Fibroblast of villous mesenchyme (primary cell): ENCODE measurements around the gene MAGI2. TPM values are rescaled to one million over a fixed set of nuclear protein-coding genes. Genes with fewer than 3 reads are reported as not detected.
A peak's percentile ranks its signal among the peaks of the same experiment; 100 is the strongest.

Experiments used
- DNase-seq: peaks from one replicate; pipeline ENCODE4 v3.0.0-alpha.2; 2010; ENCODE audit warnings: low read depth
- H3K4me3 ChIP-seq: 2 replicates; pipeline ENCODE4 v1.5.1; 2011; ENCODE audit warnings: low read depth, mild to moderate bottlenecking, low read length
- total RNA-seq: library from RNA; depleted of rRNA; stranded (reverse); fragments of >200 nt; gene quantifications from 2 replicates; pipeline ENCODE4 v1.2.3, GENCODE V29; 2012
- TF ChIP-seq, protein P1 (sequence below): IDR thresholded peaks from 2 replicates; pipeline ENCODE4 v1.5.1; 2012; ENCODE audit warnings: low read depth, mild to moderate bottlenecking, low read length; ENCODE audit not compliant: insufficient read depth

Gene MAGI2
- total RNA-seq, 1 donor, result 24.6 TPM

DNA sequence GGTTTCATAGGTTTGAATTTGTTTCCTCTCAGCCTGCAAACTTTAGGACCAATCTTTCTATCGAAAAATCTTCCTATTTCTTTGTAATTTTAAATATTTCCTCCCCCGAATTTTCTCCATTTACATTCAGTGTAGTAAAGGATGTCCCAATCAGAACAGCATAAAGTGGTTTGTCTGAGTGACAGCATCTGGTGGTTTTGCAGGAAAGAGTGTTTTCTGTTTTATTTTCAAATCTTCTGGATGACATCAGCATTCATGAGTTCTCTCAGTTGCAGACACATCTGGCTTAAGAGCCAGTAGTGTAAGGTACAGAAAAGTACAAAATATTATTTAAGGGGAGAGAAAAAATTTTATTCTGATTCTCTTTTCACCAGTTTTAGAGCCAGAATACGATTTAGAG, 1020.0 kb downstream of the MAGI2 start:
- TF ChIP-seq, protein P1, sequence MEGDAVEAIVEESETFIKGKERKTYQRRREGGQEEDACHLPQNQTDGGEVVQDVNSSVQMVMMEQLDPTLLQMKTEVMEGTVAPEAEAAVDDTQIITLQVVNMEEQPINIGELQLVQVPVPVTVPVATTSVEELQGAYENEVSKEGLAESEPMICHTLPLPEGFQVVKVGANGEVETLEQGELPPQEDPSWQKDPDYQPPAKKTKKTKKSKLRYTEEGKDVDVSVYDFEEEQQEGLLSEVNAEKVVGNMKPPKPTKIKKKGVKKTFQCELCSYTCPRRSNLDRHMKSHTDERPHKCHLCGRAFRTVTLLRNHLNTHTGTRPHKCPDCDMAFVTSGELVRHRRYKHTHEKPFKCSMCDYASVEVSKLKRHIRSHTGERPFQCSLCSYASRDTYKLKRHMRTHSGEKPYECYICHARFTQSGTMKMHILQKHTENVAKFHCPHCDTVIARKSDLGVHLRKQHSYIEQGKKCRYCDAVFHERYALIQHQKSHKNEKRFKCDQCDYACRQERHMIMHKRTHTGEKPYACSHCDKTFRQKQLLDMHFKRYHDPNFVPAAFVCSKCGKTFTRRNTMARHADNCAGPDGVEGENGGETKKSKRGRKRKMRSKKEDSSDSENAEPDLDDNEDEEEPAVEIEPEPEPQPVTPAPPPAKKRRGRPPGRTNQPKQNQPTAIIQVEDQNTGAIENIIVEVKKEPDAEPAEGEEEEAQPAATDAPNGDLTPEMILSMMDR, result no peak
- DNase-seq, result no peak
- no peak overlapping the region for H3K4me3 ChIP-seq

DNA sequence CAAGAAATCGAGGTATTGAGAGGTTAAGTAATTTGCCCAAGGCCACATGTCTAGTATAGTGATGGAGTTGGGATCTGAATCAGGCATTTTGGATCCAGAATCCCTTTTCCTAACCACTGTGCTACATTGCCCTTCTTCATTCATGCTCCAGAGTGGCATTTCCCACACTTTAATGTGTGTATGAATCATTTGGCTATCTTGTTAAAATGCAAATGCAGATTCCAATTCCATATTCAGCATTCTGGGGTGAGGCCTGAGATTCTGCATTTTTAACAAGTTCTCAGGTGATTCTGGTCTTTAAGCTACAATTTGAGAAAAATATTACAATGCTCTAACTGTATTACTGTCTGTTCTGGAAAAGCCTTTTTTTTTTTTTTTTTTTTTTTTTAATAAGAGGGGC, 1023.6 kb downstream of the MAGI2 start:
- TF ChIP-seq, protein P1, result no peak
- DNase-seq, result no peak
- H3K4me3 ChIP-seq, result no peak overlapping the region

DNA sequence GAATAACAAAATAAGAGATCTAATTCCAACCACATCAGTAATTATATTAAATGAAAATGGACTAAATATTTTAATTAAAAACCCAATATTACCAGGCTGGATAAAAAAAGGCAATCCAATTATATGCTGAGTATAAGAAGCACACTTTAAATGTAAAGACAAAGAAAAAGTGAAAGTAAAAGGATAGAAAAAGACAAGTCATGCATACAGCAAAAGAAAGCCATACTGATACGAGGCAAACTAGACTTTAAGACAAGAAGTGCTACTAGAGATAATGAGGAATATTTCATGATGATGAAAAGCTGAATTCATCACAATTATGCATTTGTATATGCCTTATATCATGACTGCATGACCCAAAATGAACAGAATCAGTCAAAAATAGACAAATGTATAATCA, 1026.3 kb downstream of the MAGI2 start:
- TF ChIP-seq, protein P1, result no peak
- DNase-seq, result no peak
- H3K4me3 ChIP-seq, result no peak overlapping the region

DNA sequence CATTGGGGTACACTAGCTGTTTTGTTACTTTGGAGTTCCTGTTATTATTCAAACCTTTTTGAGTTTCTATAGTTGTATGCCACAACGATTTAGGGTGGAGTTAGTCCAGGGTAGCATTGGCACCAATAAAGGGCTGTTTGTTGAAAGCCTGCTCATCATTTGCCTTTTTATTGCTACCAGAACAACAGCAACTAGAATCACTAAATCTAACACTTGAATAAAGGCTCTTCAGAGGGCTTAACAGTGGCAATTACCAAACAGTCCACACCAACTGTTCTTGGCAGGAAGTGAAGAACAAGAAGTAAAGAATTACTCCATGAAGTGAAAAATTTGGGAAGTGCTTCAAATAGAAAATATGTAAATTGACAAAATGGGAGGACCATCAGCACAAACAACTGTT, 1033.5 kb downstream of the MAGI2 start:
- TF ChIP-seq, protein P1, result no peak
- H3K4me3 ChIP-seq, result no peak overlapping the region
- DNase-seq, result no peak

DNA sequence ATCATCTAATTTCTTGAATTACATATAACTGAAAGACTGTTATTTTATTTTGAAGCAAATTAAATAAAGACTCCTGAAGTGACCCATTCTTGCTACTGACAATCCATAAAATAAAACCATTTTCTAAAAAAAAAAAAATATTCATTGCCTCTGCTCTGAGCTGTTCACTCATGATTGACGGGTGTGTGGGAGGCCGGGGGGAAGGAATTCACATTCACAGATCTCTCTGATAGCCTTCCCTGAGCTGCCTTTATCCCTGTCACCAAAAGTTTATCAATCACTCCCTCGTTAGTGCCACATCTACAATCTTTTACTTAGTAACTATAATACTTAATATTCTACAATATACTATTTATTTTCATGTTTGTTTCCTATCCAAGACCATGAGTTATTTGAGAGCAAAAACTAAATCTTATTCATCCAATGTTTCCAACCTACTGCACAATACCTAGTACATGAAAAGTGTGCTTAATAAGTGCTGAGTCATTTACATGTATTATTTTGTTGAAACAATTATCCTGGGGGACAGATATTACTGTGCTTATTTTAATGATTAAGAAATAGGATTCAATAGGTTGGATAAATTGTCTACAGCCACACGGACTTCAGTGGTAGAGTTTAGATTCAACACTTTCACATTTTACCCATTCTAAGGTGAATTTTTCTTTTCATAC, 1036.2 kb downstream of the MAGI2 start:
- TF ChIP-seq, protein P1, result no peak
- DNase-seq, result no peak
- no peak overlapping the region for H3K4me3 ChIP-seq

DNA sequence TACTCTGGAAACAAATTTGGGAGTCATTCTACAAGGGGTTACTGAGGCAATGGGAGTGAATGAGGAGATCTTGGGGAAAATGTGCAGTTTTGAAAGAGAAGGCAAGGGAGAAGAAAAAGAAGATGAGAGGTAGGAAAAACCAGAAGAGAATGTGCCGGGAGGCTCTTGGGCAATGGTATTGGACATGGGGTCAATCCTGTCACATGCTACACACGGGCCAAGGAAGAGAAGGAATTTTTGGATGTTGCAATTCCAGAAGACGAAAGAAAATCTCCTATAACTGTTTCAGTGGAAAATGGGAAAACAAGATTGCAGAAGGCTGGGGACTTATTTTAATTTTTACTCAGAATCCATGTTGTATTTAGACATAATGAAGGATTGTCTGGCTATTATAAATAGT, 1039.9 kb downstream of the MAGI2 start:
- TF ChIP-seq, protein P1, result no peak
- DNase-seq, result peak; percentile 6
- H3K4me3 ChIP-seq, result no peak overlapping the region
